ENCODE data around the gene PDZRN3. TPM values are rescaled to one million over a fixed set of nuclear protein-coding genes. Genes with fewer than 3 reads are reported as not detected.

Gene PDZRN3
- total RNA-seq, 1 donor from 2014 or later: 21.9 TPM

GRCh38 chr3:73543412-73543811, 81.3 kb downstream of the PDZRN3 start:
- Mint-ChIP-seq H3K4me3 (ENCODE audit: unreplicated experiment) (no peak overlapping the region), H3K36me3 (ENCODE audit: unreplicated experiment) (no peaks in the 10 kb centered on the region), H3K9me3 (ENCODE audit: unreplicated experiment) (no peaks in the 10 kb centered on the region), H3K27ac (ENCODE audit: unreplicated experiment) (no peak overlapping the region), H3K4me1 (ENCODE audit: low read depth, unreplicated experiment) (peaks cover 16% of the 10 kb centered on the region), H3K27me3 (ENCODE audit: unreplicated experiment) (no peaks in the 10 kb centered on the region)
- no peak for TF ChIP-seq CTCF (IDR thresholded peaks at IDR 0.05; ENCODE audit: partially characterized antibody, unreplicated experiment)
- no peak for DNase-seq

GRCh38 chr3:73542136-73542535, 82.6 kb downstream of the PDZRN3 start:
- Mint-ChIP-seq H3K27ac (ENCODE audit: unreplicated experiment) (no peak overlapping the region), H3K36me3 (ENCODE audit: unreplicated experiment) (no peaks in the 10 kb centered on the region), H3K27me3 (ENCODE audit: unreplicated experiment) (no peaks in the 10 kb centered on the region), H3K9me3 (ENCODE audit: unreplicated experiment) (no peaks in the 10 kb centered on the region), H3K4me1 (ENCODE audit: low read depth, unreplicated experiment) (peaks cover 3% of the 10 kb centered on the region), H3K4me3 (ENCODE audit: unreplicated experiment) (no peak overlapping the region)
- DNase-seq: no peak
- no peak for TF ChIP-seq CTCF (IDR thresholded peaks at IDR 0.05; ENCODE audit: partially characterized antibody, unreplicated experiment)

DNA sequence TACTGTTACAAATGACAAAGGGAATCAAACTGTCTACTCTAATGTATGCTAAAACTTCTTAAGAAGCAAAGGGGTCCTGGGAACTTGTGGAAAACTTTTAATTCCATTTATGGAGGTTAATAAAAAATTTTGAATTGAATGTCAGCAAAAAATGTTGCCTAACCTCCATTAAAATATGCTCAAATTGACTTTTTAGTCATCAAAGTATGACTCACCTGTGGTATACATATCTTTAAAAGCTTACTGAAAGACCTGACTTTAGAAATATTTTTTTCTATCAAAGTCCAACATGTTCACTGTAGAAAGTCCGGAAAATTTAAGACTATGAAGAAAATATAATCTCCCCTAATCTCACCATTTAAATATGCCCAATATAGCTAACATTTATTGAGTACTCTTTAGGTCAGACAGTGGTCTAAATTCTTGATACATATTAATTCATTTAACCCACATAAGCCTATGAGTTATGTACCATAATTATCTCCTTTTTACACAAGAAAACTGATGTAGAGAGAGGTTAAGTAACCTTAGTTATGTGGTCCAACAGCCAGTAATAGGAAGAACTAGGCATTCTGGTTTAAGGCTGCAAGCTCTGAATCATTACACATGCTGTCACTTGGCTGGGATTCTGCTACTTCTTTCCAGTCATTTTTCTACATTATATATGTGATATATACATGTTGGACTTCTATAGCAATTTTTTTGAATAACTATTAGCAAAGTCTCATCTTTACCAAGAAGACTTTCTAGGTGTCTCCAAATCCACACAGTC, 83.6 kb downstream of the PDZRN3 start:
- no peak for DNase-seq
- no peak overlapping the region for H3K4me3 Mint-ChIP-seq (ENCODE audit: unreplicated experiment)
- no peaks in the 10 kb centered on the region for H3K27me3 Mint-ChIP-seq (ENCODE audit: unreplicated experiment)
- no peak overlapping the region for H3K27ac Mint-ChIP-seq (ENCODE audit: unreplicated experiment)
- peaks cover 8% of the 10 kb centered on the region for H3K4me1 Mint-ChIP-seq (ENCODE audit: low read depth, unreplicated experiment)
- TF ChIP-seq CTCF (IDR thresholded peaks at IDR 0.05; ENCODE audit: partially characterized antibody, unreplicated experiment): no peak
- no peaks in the 10 kb centered on the region for H3K9me3 Mint-ChIP-seq (ENCODE audit: unreplicated experiment)
- no peaks in the 10 kb centered on the region for H3K36me3 Mint-ChIP-seq (ENCODE audit: unreplicated experiment)

GRCh38 chr3:73538486-73538885, 86.3 kb downstream of the PDZRN3 start:
- no peak for DNase-seq
- Mint-ChIP-seq H3K27me3 (ENCODE audit: unreplicated experiment) (no peaks in the 10 kb centered on the region), H3K4me1 (ENCODE audit: low read depth, unreplicated experiment) (peaks cover 7% of the 10 kb centered on the region), H3K9me3 (ENCODE audit: unreplicated experiment) (no peaks in the 10 kb centered on the region), H3K4me3 (ENCODE audit: unreplicated experiment) (no peak overlapping the region), H3K27ac (ENCODE audit: unreplicated experiment) (no peak overlapping the region), H3K36me3 (ENCODE audit: unreplicated experiment) (no peaks in the 10 kb centered on the region)
- TF ChIP-seq CTCF (IDR thresholded peaks at IDR 0.05; ENCODE audit: partially characterized antibody, unreplicated experiment): no peak

GRCh38 chr3:73536952-73537351, 87.8 kb downstream of the PDZRN3 start:
- Mint-ChIP-seq H3K9me3 (ENCODE audit: unreplicated experiment) (no peaks in the 10 kb centered on the region), H3K4me3 (ENCODE audit: unreplicated experiment) (no peak overlapping the region), H3K27me3 (ENCODE audit: unreplicated experiment) (no peaks in the 10 kb centered on the region), H3K27ac (ENCODE audit: unreplicated experiment) (no peak overlapping the region), H3K36me3 (ENCODE audit: unreplicated experiment) (no peaks in the 10 kb centered on the region), H3K4me1 (ENCODE audit: low read depth, unreplicated experiment) (peaks cover 5% of the 10 kb centered on the region)
- no peak for DNase-seq
- TF ChIP-seq CTCF (IDR thresholded peaks at IDR 0.05; ENCODE audit: partially characterized antibody, unreplicated experiment): no peak

All from glutamatergic neuron (in vitro differentiated cells).